ENCODE measurements around the gene PRKCE. TPM values are rescaled to one million over a fixed set of nuclear protein-coding genes. Genes with fewer than 3 reads are reported as not detected.
A peak's percentile ranks its signal among the peaks of the same experiment; 100 is the strongest.

PRKCE gene
- total RNA-seq, 1 donor from 2014 or later, result 2.4 TPM

GRCh38 chr2:45953376-45954027 lies 302.0 kb downstream of the PRKCE start:
- no peak for DNase-seq (ENCODE audit: low read depth)

DNA sequence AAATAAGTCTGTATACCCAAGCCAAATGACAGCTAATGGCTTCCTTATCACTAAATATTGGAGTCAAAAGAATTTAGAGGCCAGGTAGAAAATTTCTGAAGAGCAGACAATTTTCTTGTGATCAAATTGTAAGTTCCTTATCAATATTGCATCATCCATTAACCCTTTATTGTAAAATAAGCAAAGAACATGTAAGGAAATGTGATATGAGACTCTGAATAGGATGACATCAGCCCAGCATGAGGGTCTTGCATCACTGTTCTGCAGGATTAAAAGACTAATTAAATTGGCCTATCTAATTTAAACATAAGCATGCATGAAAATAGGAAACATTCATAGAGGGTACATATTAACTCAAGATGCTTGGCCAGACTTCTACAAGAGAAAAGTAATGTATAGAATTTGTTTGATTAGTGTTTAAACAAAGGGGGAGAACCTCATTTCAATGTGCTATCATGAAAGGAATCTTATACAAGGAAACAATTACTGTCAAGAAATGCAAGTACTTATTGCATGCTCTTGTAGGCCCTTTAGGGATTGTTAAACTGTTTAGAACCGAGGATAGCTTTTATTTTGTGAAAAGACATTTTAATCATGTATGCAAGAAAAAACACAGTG lies 302.9 kb downstream of the PRKCE start:
- DNase-seq (ENCODE audit: low read depth), result no peak

GRCh38 chr2:45957533-45958227 lies 306.2 kb downstream of the PRKCE start:
- DNase-seq (ENCODE audit: low read depth), result no peak

GRCh38 chr2:45960057-45960863 lies 308.8 kb downstream of the PRKCE start:
- DNase-seq (ENCODE audit: low read depth), result no peak

DNA sequence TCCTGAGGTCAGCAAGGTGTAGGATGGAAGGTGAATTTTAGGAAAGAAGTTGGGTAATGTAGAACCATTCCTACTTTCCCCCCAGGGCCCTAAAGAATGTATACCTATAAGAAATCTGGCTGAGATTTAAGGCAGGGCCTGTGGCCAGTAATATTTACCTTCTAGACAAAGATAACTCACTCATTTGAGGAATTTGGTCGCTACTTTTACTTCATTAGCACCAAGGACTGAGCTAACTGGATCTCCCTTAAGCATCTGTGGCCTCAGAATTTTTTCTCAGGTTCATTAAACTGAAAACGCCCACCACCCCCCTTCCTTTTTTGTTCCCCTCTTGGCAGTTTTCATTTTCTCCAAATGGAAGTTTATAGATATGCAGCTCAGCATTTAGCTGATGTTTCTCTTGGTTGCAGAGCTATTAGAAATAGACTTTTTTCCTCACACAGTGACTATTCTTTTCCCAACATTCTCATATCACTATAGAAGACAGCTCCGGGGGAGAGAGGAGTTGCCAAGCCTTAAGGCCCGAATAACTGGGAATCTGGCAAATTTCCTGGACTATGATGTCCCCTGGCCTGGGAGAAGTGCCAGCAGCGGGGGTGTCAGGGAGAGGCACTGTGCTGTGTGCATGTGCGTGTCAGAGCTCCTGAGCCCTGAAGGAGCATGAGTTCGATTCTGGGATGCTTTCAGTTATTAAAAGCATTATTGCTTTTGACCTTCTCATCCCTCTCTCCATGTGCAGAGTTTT lies 310.9 kb downstream of the PRKCE start:
- DNase-seq (ENCODE audit: low read depth), result peak; percentile 71

GRCh38 chr2:45963816-45964215 lies 312.3 kb downstream of the PRKCE start:
- no peak for DNase-seq (ENCODE audit: low read depth)

DNA sequence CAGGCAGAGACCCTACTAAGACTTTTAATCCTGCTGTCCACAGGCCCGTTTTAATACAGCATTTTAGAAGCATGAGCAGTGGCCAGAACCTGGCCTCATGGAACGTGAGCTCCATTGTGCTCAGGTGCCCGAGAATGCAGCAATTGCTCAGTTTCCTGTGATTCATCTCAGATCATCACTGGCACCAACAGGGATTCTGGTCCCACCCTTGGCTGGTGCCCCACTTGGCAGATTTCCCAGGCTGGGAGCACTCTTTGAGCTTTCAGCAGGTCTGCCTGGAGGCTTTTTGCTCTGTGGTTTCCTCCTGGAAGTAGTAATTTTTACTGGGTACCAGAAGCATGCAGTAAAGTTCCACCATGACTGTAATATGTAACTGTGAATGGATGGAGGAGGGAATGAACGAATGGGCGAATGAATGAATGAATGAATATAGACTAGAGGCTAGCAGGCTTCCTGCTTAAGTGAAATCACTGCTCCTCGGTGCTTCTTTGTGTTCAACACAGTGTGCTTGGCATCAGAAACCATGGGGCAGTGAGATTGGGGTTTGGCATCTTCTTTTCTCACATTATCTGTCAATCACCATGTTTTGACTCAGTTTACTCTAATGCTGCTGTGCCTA lies 312.9 kb downstream of the PRKCE start:
- DNase-seq (ENCODE audit: low read depth), result peak; percentile 79

- DNase-seq (ENCODE audit: low read depth), result no peak
Observed at GRCh38 chr2:45964906-45965305, 313.4 kb downstream of the PRKCE start.

- no peak for DNase-seq (ENCODE audit: low read depth)
Observed at GRCh38 chr2:45965871-45966498, 314.5 kb downstream of the PRKCE start.

DNA sequence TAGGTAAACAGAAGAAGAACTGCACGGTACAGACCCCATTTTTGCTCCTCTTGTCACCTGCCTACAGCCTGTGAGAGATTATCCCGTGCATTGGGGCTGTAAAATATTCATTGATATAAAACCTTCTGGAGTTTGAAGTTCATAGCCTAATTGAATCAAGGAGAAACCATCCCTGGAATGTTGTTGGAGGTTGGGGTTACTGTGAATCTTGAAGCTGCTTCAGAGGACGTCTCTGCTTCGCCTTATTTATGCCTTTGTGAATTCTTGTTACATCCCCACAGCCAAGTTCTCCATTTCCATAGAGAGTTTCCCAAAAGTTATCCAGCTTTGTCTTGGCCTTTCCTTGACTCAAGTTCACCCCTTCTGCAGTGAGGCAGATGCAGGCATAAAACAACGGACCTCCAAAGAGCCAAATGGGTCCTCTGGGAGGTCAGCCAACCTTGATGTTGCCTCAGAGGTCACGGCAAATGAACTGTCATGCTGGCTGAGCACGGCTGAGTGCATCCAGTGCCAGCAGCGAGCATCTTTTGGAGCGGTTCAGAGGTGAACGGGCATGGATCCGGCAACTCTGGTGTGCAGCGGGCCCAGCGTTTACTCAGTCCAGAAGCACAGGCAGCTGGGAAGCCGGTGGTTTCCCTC lies 317.6 kb downstream of the PRKCE start:
- no peak for DNase-seq (ENCODE audit: low read depth)

DNA sequence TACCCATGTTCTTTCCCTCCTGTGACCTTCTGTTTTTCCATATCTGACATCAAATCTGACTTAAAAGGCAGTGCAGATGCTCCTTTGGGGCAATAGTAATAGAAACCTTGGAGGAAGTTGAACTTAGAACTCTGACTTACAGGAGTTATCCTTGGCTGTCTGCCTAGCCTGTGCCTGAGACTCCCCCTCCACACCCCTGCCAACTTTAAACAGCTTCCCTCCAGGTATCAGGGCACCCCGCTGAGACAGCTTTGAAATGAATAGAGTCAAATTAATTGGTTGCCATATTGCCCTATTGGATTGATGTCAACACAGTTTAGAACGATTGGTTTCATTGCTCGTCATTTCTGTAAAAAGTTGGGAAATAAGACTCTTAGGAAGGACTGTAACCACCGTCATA lies 322.0 kb downstream of the PRKCE start:
- no peak for DNase-seq (ENCODE audit: low read depth)

GRCh38 chr2:45974056-45974455 lies 322.6 kb downstream of the PRKCE start:
- no peak for DNase-seq (ENCODE audit: low read depth)

DNA sequence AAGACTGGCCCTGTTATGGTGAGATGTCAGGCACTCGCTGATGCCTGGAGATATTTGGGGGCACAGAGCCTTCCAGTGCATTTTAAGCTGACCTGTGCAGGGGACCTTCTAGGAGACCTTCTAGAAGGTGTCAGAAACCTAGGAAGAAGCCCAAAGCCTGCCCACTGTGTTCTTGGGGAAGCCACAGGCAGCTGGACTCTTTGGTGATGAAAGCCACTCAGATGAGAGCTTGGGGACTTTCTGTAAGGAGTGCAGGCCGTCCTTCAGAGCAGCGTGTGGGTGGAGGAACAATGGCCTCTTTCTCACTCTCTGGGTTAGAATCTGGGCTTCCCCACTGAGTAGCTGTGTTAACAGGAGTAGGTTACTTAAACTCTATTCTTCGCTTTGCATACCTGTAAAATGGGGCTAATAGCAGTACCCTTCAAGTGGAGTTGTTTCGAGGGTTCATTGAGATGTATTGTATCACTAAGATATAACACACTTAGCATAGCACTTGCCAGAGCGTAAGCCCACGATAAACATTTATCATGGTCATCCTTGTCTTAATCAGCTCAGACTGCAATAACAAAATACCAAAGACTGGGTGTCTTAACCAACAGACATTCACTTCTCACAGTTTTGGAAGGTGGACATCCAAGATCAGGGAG lies 323.4 kb downstream of the PRKCE start:
- no peak for DNase-seq (ENCODE audit: low read depth)

- no peak for DNase-seq (ENCODE audit: low read depth)
Observed at GRCh38 chr2:45975752-45976517, 324.5 kb downstream of the PRKCE start.

DNA sequence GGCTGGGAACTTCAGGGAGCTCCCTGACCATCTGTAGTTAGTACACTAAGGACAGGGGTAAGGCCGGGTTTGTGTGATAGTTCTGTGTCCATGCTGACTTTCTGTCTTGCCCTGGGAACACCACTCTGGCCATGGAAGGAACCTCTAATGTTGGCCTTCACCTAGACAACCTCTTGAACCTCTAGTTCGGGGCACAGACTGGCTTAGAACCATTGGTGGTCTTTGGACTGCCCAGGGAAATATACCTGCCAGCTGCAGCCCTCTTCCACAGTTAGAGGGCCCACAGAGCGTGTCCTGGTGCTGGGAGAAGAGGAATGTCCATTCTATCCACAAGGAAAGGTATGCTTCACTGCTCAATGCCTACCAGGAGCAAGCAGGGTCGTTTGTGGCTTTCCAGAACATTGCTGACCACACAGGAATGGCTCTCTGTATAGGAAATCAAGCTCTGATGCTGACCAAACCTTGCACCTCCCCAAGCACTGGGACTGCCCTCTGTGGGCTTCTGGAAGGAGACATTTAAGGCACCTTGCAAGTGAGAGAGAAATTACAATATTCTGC lies 326.9 kb downstream of the PRKCE start:
- no peak for DNase-seq (ENCODE audit: low read depth)

DNA sequence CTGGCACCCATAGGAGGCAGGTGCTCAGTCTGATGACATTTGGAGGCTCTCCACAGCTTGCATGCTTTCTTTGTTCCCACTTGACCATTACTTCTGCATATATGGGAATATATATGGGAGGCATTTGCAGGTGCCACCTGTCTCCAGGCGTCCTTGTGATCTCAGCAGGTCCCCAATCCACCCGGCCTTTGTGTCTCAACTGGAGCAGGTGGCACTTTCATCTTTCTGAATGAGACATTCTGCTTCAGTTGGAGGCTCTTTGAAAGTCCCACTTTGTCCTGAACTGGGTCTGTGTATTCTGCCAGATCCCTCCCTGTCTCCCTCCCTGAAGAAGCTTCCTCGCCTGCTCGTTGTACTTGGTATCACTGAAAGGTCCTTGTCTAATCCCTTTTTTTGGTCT lies 327.6 kb downstream of the PRKCE start:
- DNase-seq (ENCODE audit: low read depth), result no peak

GRCh38 chr2:45980161-45980865 lies 328.8 kb downstream of the PRKCE start:
- DNase-seq (ENCODE audit: low read depth), result no peak
